K562 (cell line): ENCODE data around the gene GABRB3.

Experiments
- CREB1 ChIP-seq, 2 experiments: sonication (generic) in 1 of 2; formaldehyde crosslinking in 1 of 2; IDR thresholded peaks; 2 replicates each; pipeline versions ENCODE4 v1.6.1 to v1.8.0; 2012 to 2022; ENCODE audit warnings: inconsistent platforms in 1 of 2, mild to moderate bottlenecking in 1 of 2, missing genetic modification reagents in 1 of 2, moderate library complexity in 1 of 2
- EZH2 ChIP-seq: IDR thresholded peaks from 2 replicates; pipeline ENCODE4 v1.6.1; 2012; ENCODE audit warnings: low read depth, mild to moderate bottlenecking, inconsistent platforms, low read length, borderline replicate concordance
- FOS ChIP-seq: IDR thresholded peaks from 3 replicates; pipeline ENCODE4 v1.6.1; 2011; ENCODE audit not compliant: insufficient read length; ENCODE audit errors: extremely low read depth
- HDAC2 ChIP-seq: fragments of 450-650 bp; IDR thresholded peaks from 2 replicates; pipeline ENCODE4 v1.6.1; 2016; ENCODE audit warnings: mild to moderate bottlenecking
- HOMEZ ChIP-seq: fragments of 250-450 bp; sonication (Bioruptor Pico); IDR thresholded peaks from 2 replicates; pipeline ENCODE4 v1.4.0; 2020; ENCODE audit warnings: mild to moderate bottlenecking, moderate library complexity
- JUN ChIP-seq, 2 experiments: sonication (generic) in 1 of 2; formaldehyde crosslinking in 1 of 2; IDR thresholded peaks; 2 replicates each; pipeline versions ENCODE4 v1.6.1 to v1.8.0; 2012 to 2022; ENCODE audit warnings: borderline replicate concordance in 2 of 2, mild to moderate bottlenecking in 2 of 2, improper control_type of control experiment in 1 of 2, low read depth in 1 of 2, low read length in 1 of 2, missing genetic modification reagents in 1 of 2
- RAD21 ChIP-seq, 2 experiments: fragments of 250-450 bp in 1 of 2; fragments of 450-650 bp in 1 of 2; sonication (Bioruptor Pico) in 1 of 2; formaldehyde crosslinking in 1 of 2; IDR thresholded peaks in 1 of 2; conservative IDR thresholded peaks in 1 of 2; 2 replicates each; pipeline versions ENCODE4 v1.4.0 to v1.8.0; 2020 to 2022; ENCODE audit warnings: mild to moderate bottlenecking in 2 of 2, moderate library complexity in 1 of 2
- STAT5B ChIP-seq: fragments of 250-450 bp; sonication (Bioruptor Pico); IDR thresholded peaks from 2 replicates; pipeline ENCODE4 v1.8.0; 2021; ENCODE audit warnings: mild to moderate bottlenecking, inconsistent platforms

- no peak for TF ChIP-seq HDAC2
- no peak for TF ChIP-seq EZH2
- TF ChIP-seq RAD21 (CRISPR knock-in tag; conservative IDR thresholded peaks at IDR 0.05 in 1 of 2, IDR thresholded peaks at IDR 0.05 in 1 of 2) = no peak
- TF ChIP-seq STAT5B = no peak
- no peak for TF ChIP-seq CREB1 (IDR thresholded peaks at IDR 0.05)
- TF ChIP-seq CREB1 (CRISPR knock-in tag; IDR thresholded peaks at IDR 0.05) = no peak
- TF ChIP-seq FOS = no peak
- no peak for TF ChIP-seq JUN (IDR thresholded peaks at IDR 0.05; ENCODE audit: borderline replicate concordance, low read depth, low read length)
- TF ChIP-seq JUN (CRISPR knock-in tag; IDR thresholded peaks at IDR 0.05; ENCODE audit: borderline replicate concordance) = no peak
- TF ChIP-seq HOMEZ (CRISPR knock-in tag) = no peak
These were observed 90.2 kb downstream of the GABRB3 start for GRCh38 chr15:26682598-26683164.
